HG02571 (cell line): Measurements from ENCODE around the gene SLC12A4.
"Not testable (repeated sequence)": the region's sequence is repeated elsewhere in the genome, so short reads cannot be mapped to it uniquely, and the experiment has no call there.

Experiments used
- ATAC-seq: cut with Tn5 transposase; IDR thresholded peaks from one replicate; pipeline ENCODE4 v1.9.1; 2021; ENCODE audit warnings: mild to moderate bottlenecking, moderate library complexity; ENCODE audit not compliant: unreplicated experiment

The SLC12A4 gene

GRCh38 chr16:67928561-67929364 is 39.7 kb downstream of the SLC12A4 start:
- no peak for ATAC-seq

GRCh38 chr16:67928147-67928546 is 40.3 kb downstream of the SLC12A4 start:
- ATAC-seq = no peak

GRCh38 chr16:67927131-67927941 is 41.1 kb downstream of the SLC12A4 start:
- no peak for ATAC-seq

- no peak for ATAC-seq
These were observed 42.2 kb downstream of the SLC12A4 start for GRCh38 chr16:67926181-67926750.

GRCh38 chr16:67924140-67924906 is 44.1 kb downstream of the SLC12A4 start:
- no peak for ATAC-seq

GRCh38 chr16:67923414-67924116 is 44.9 kb downstream of the SLC12A4 start:
- no peak for ATAC-seq

- ATAC-seq = no peak
These were observed 45.7 kb downstream of the SLC12A4 start for GRCh38 chr16:67922740-67923139.

GRCh38 chr16:67922221-67922620 is 46.2 kb downstream of the SLC12A4 start:
- no peak for ATAC-seq

GRCh38 chr16:67919622-67920221 is 48.7 kb downstream of the SLC12A4 start:
- no peak for ATAC-seq

GRCh38 chr16:67917852-67918236 is 50.6 kb downstream of the SLC12A4 start:
- ATAC-seq = no peak

GRCh38 chr16:67917140-67917851 is 51.1 kb downstream of the SLC12A4 start:
- ATAC-seq = no peak

- ATAC-seq = no peak
These were observed 52.4 kb downstream of the SLC12A4 start for GRCh38 chr16:67915831-67916723.

- not testable (repeated sequence) for ATAC-seq
These were observed 53.0 kb downstream of the SLC12A4 start for GRCh38 chr16:67915496-67915769.

GRCh38 chr16:67914758-67915495 is 53.5 kb downstream of the SLC12A4 start:
- ATAC-seq = no peak

- ATAC-seq = no peak
These were observed 58.3 kb downstream of the SLC12A4 start for GRCh38 chr16:67910158-67910557.

GRCh38 chr16:67909056-67909742 is 59.2 kb downstream of the SLC12A4 start:
- no peak for ATAC-seq
